HG03103 (cell line): ENCODE data around the gene AEN.

Experiments used
- ATAC-seq: cut with Tn5 transposase; IDR thresholded peaks from one replicate; pipeline ENCODE4 v1.9.1; 2021; ENCODE audit warnings: low read depth; ENCODE audit not compliant: unreplicated experiment

The AEN gene

DNA sequence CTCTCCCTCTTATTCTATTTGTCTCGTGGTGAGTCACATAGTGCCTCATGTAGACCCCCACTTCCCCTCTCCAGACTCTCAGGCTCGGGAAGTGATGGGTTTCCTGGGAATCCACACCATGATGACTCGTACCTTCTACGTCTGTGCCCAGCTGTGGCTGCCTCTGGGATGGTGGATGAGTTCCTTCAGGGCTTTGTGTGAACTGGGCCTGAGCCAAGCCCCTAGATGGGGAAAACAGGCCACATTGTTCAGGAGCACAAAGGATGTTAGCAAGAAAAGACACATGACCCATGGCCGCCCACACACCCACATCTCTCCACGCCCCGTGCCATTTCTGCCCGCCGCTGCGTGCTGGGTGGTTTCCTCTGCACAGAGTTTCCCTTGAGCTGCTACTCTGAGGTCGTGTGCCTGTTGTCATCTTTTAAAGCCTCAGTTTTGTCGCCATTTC lies 28.2 kb downstream of the AEN start:
- ATAC-seq = peak; percentile 58

GRCh38 chr15:88649753-88650551 lies 28.8 kb downstream of the AEN start:
- ATAC-seq = no peak

DNA sequence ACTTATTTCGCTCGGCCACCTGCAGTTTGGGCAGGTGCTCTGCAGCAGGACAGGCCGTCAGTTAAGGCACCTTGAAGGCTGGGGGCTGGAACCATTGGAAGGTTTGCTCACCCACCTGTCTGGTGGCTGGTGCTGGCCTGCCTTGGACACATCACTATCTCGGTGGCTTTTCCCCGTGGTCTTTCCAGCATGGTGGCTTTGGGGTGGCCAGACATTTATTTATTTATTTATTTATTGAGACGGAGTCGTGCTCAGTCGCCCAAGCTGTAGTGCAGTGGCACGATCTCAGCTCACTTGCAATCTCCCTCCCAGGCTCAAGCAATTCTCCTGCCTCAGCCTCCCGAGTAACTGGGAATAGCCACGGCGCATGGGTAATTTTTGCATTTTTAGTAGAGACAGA lies 29.4 kb downstream of the AEN start:
- no peak for ATAC-seq

DNA sequence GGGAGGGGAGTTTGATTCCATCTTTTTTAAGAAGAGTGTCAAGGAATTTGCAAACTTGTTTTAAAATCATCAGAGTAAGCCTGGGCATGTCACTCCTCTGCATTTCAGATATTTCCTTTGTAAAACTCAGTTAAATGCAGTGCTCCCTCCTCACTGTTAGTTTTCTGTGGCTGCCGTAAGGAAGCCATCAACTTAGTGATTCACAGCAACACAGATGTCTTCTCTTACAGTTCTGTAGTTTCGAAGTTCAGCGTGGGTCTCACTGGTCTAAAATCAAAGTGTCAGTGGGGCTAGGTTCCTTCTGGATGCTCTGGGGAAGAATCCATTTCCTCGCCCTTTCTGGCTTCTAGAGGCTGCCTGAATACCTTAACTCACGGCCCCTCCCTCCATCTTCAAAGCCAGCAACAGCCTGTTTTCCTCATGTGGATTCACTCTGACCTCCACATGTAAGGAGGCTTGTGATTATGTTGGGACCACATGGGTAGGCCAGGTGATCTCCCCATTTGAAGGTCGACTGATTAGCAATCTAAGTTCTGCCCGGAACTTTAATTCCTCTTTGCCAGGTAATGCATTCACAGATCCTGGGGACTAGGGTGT lies 30.1 kb downstream of the AEN start:
- ATAC-seq = no peak

- ATAC-seq = no peak
Measured at GRCh38 chr15:88651971-88652370, 30.8 kb downstream of the AEN start.

GRCh38 chr15:88652456-88653199 lies 31.5 kb downstream of the AEN start:
- ATAC-seq = no peak

DNA sequence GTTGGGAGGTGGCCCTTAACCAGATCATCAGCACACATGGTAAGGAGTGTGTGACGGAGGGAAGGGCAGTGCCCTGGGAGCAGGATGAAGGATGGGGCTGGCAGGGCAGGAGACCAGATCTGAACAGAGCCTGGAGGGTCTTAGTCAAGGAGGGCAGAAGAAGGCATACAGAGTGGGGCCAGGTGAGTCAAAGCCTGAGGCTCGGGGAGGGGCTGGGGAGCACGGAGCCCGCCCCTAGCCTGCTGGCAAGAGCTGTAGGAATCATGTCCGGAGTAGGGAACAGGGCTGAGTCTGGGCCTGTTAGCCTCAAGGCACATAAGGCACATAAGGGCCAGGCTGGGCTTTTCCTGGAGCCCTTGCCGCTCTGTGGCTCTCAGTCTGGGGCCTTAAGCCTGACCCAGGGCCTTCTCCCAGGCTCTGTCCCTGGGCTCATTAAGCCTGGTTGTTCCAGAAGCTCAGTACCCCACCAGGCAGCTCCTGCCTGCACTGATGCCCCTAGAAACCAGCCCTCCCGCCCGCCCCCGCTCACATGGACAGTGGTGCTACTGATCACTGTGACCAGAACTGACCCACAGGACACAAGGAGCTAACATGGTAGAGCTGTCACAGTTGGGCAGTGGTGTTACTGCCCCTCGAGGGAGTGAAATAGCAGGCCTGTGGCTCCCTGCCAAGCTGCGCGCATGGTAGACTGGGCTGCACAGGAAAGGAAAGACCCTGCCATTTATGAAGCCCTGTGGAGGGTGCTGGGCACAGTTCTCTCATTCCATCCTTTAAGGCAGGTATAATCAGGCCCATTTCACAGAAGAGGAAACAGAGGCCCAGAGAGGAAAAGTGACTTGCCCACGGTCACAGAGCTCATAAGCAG lies 32.3 kb downstream of the AEN start:
- ATAC-seq = no peak

- no peak for ATAC-seq
Measured at GRCh38 chr15:88654430-88655102, 33.4 kb downstream of the AEN start.

DNA sequence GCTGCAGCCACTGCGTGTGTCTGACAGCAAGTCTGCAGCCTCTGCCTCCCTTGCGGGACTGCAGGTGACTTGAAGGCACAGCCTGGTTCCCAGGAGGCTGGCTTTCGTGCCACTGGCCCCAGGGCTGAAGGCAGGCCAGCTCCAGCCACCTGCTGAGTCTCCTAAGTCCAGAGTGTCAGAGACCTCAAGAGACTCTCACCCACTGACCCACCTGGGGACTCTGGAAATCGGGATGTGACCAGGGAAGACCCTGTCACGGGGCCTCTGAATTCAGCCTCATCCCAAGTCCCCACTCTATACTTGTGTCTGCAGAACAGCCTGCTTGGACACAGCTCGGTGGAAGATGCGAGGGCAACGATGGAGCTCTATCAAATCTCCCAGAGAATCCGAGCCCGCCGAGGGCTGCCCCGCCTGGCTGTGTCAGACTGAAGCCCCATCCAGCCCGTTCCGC lies 34.0 kb downstream of the AEN start:
- no peak for ATAC-seq

GRCh38 chr15:88655800-88656488 lies 34.8 kb downstream of the AEN start:
- ATAC-seq = no peak

DNA sequence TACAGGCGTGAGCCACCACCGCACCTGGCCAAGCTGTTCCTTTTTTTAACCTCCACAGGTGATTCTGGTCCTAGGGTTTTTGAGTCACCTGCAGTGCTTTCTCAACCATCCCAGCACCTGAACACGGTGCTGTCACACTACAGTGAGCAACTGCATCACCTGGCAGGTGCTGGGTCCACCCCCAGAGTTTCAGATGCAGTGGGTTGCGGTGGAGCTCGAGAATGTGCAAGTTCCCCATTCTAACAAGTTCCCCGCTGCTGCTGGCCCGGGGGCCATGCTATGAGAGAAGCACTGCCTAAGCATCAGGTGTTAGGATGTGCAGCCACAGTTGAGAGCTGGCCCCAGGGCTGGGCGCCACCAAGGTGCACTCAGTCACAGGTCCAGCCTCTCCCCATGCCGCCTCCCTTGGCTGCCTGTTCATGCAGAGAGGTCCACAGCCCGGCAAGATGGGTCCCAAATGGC lies 35.7 kb downstream of the AEN start:
- ATAC-seq = peak; percentile 93

DNA sequence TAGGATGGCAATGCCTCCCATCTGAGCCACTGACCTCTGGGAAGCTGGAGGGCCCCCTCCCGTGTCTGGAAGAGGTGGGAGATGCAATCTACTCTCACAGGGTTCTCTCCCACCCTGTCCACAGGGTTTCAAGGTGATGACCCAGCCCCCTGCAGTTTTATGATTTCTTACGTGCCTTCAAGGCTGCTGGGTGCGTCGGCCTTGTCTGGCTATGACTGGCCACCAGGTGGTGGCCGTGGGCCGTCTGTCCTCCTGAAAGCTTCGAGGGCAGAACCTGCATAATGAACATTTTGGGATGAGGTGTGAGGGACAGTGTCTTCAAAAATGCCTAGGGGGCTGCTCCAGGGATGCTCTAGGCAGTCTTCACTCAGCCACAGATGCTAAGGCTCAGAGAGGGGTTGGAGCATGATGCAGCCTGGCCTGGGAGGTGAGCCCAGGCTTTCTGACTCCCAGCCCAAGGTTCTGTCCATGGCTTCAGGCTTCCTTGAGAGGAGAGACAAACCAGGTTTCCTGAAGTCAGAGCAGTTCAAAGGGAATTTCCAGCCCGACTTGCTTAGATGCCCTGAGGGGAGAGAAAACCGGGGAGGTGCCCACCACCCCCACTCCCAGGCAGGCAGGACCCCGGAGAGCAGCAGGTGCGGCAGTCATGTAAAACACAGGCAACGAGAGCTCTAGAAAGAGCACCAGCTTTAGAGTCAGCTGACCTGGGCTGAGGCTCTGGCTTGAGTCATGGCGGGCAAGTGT lies 36.4 kb downstream of the AEN start:
- no peak for ATAC-seq

DNA sequence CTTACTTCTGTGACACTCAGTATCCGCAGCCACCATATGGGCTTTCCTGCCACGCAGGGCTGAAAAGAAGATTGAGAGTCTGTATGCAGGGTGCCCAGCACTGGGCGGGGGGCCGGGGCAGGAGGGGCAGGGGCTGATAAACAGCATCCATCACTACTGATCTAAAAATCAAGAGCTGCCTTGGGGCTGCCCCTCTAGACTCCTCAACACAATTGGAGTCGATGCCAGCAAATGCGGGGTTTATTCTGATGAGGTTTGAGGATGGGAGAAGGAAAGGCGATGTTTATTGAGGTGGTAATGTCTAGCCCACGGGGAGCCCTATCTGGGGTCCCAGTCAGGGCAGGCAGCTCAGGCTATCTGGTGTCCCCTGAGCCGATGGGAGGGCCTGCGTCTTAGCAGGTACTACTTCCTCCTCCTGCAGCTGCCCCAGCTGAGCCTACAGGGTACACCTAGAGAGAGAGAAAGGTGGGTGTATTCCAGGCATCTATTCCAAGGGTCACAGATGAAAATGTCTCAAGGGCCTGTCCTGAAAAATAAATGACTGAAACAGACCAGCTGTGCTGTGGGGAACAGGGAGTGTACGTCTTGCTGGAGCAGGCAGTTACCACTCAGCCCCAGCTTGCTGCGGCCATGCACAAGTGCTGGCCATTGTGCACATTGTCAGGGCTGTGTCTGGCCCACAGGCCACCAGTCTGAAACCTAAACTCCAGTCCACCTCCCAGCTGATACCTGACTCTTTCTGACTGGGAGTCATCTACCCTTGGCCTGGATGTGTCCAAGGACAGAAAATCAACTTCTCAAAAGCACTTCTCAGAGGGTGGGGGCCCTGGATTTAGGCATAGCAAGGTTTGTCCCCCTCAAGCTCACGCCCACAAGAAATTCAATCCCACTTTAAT lies 37.2 kb downstream of the AEN start:
- ATAC-seq = no peak

DNA sequence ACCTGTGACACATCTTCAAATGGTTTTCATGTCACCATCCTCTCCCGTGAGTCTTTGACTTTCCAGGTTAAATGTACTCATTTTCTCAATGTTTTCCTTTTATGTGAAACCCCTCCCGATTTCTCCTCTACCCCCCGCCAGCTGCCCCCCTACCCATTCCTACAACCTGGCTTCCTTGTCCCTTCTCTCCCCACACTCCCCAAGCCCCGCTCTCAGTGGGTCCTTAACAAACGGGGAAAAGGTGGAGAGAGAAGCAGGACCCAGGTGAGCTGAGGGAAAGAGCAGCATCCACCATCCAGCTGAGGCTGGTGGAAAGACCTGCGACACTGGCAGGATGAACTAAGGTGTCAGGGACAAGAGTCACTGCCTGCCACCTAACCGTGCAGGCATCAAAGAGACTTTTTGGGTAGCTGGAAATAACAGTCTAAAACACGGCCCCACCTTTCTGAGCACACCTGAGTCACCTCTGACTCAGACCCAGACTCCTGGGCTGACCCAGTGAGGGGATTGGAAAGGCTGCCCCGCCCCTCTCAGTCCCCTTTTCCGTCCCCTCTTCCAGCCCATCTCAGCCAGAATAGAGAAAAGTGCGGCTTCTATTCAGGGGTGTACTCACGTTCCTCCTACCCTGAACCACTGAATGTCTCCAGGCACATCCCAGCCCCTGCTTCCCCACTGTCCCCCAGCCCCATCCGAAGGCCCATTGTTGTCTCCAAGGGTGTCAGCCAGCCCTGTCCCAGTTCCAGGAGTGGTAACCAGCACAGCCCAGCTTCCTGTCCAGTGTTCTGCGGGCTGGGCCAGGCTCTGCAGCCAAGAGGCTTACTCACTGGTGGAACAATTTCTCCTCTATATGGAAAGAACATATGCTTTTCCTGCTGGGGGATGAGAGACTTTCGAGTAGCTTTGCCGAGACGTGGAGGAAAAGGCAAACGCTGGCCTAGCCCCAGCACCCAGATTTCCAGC lies 38.1 kb downstream of the AEN start:
- no peak for ATAC-seq

GRCh38 chr15:88661041-88661700 lies 40.0 kb downstream of the AEN start:
- ATAC-seq = no peak
